K562 (cell line): ENCODE measurements around the gene MSMO1. TPM values are rescaled to one million over a fixed set of nuclear protein-coding genes. Genes with fewer than 3 reads are reported as not detected.

ENCODE experiments used
- ATAC-seq: fragments of 200-7000 bp; cut with Tn5 transposase; 3 replicates; pipeline ENCODE4 v1.9.1; 2020; ENCODE audit warnings: moderate library complexity
- BruUV-seq: library from RNA; stranded (reverse); fragments of 400-500 nt; replicated peaks from 2 replicates; lab custom pipeline; 2021; lab: Mats Ljungman, UMichigan
- CTCF ChIA-PET: fragments of 300-600 bp; formaldehyde crosslinking; extraction: SDS; loops from one replicate; lab custom pipeline; 2021; ENCODE audit warnings: low intra/inter-chr PET ratio; lab: Yijun Ruan, JAX
- POLR2A ChIA-PET: fragments of 300-600, 350-650 bp; sonication (Branson Sonifier 250); formaldehyde crosslinking; extraction: SDS; loops from one replicate; lab custom pipeline; 2021; ENCODE audit warnings: antibody characterized with exemption, inconsistent platforms; lab: Yijun Ruan, JAX
- DNase-seq, 4 experiments: peaks; one replicate each; pipeline versions ENCODE4 v3.0.0 to v3.0.0-alpha.2; 2011 to 2018; ENCODE audit warnings: low spot score in 3 of 4, mixed read lengths in 3 of 4; ENCODE audit errors: extremely low read depth in 1 of 4
- FAIRE-seq: peaks from 2 replicates; lab custom pipeline; 2011; peaks lifted over from hg19 to GRCh38; lab: Jason Lieb, UNC
- H2AFZ ChIP-seq: 2 replicates; pipeline ENCODE4 v1.6.0; 2011; ENCODE audit warnings: low read depth, low read length, control low read depth, inconsistent platforms
- H3K27ac ChIP-seq: fragments of 200-600 bp; 3 replicates; pipeline ENCODE4 v1.8.0; 2011; ENCODE audit warnings: low read depth, mild to moderate bottlenecking, control low read depth, inconsistent platforms, low read length, moderate library complexity, mixed read lengths; ENCODE audit errors: extremely low read depth
- H3K27me3 ChIP-seq, 2 experiments: fragments of 300-600 bp in 1 of 2; 2 replicates in 1 of 2; 3 replicates in 1 of 2; pipeline versions ENCODE4 v1.6.0 to v1.8.0; 2011; ENCODE audit warnings: inconsistent platforms in 2 of 2, low read length in 2 of 2, mild to moderate bottlenecking in 1 of 2, mixed read lengths in 1 of 2, moderate library complexity in 1 of 2; ENCODE audit not compliant: control insufficient read depth in 2 of 2, insufficient read depth in 2 of 2
- H3K36me3 ChIP-seq: fragments of 300-600 bp; 3 replicates; pipeline ENCODE4 v1.8.0; 2011; ENCODE audit warnings: mild to moderate bottlenecking, low read length, inconsistent platforms; ENCODE audit not compliant: control insufficient read depth, insufficient read depth
- H3K4me1 ChIP-seq, 2 experiments: fragments of 200-600 bp in 1 of 2; replicated peaks in 1 of 2; 2 replicates in 1 of 2; 3 replicates in 1 of 2; pipeline versions ENCODE4 v1.5.1 to v1.8.0; 2011; ENCODE audit warnings: inconsistent platforms in 2 of 2, low read length in 2 of 2, mild to moderate bottlenecking in 1 of 2, mixed read lengths in 1 of 2, moderate library complexity in 1 of 2; ENCODE audit not compliant: control insufficient read depth in 2 of 2, insufficient read depth in 2 of 2
- H3K4me2 ChIP-seq: 2 replicates; pipeline ENCODE4 v1.6.1; 2011; ENCODE audit warnings: low read length, control low read depth, inconsistent platforms, mixed read lengths; ENCODE audit not compliant: insufficient read depth
- H3K4me3 ChIP-seq: fragments of 200-600 bp; sonication (generic), shearing (Covaris generic); 2 replicates; pipeline ENCODE4 v1.5.1; 2016; ENCODE audit warnings: control low read depth, inconsistent platforms
- H3K79me2 ChIP-seq: fragments of 200-600 bp; 3 replicates; pipeline ENCODE4 v1.8.0; 2011; ENCODE audit warnings: low read length, inconsistent platforms; ENCODE audit not compliant: control insufficient read depth, insufficient read depth
- H3K9ac ChIP-seq, 2 experiments: 2 replicates each; pipeline versions ENCODE4 v1.6.0 to v1.6.1; 2011; ENCODE audit warnings: low read depth in 2 of 2, low read length in 2 of 2, control low read depth in 1 of 2, inconsistent platforms in 1 of 2, mild to moderate bottlenecking in 1 of 2, mixed read lengths in 1 of 2; ENCODE audit not compliant: insufficient read depth in 1 of 2
- H3K9me1 ChIP-seq: one replicate; pipeline ENCODE4 v1.6.0; 2011; ENCODE audit warnings: inconsistent platforms, mild to moderate bottlenecking, low read length, moderate library complexity; ENCODE audit not compliant: control insufficient read depth, insufficient read depth
- H3K9me3 ChIP-seq: replicated peaks from 2 replicates; pipeline ENCODE4 v1.5.1; 2011; ENCODE audit warnings: low read depth, low read length, inconsistent platforms; ENCODE audit not compliant: control insufficient read depth, insufficient read depth
- H4K20me1 ChIP-seq: replicated peaks from 2 replicates; pipeline ENCODE4 v1.6.1; 2011; ENCODE audit warnings: low read length, inconsistent platforms, mixed read lengths; ENCODE audit not compliant: control insufficient read depth, insufficient read depth
- CBX2 ChIP-seq: fragments of 200-600 bp; sonication (generic); IDR thresholded peaks from one replicate; pipeline ENCODE4 v1.6.1; 2012; ENCODE audit warnings: mild to moderate bottlenecking, low read length, inconsistent platforms; ENCODE audit not compliant: insufficient read depth, poor library complexity, severe bottlenecking
- HMBOX1 ChIP-seq: sonication (generic); IDR thresholded peaks from 2 replicates; pipeline ENCODE4 v1.6.1; 2016
- SOX6 ChIP-seq: fragments of 450-650 bp; IDR thresholded peaks from 2 replicates; pipeline ENCODE4 v1.6.1; 2014; ENCODE audit warnings: mild to moderate bottlenecking
- WGBS: fragments of 100-300 bp; shearing (Covaris generic); methylation state at CpG from one replicate; pipeline ENCODE4 v1.1.6; 2016; ENCODE audit warnings: low coverage, mixed read lengths; ENCODE audit not compliant: insufficient coverage; ENCODE audit errors: missing lambda C conversion rate; 5-methylcytosine and 5-hydroxymethylcytosine counted together
- in situ Hi-C: fragments of 300-500 bp; cut with MboI; formaldehyde crosslinking; loops from 4 replicates; pipeline ENCODE4 v1.15.0; 2018; ENCODE audit warnings: inconsistent platforms, mixed read lengths
- intact Hi-C: fragments of 100-400 bp; cut with micrococcal nuclease; formaldehyde crosslinking; loops from 2 replicates; pipeline ENCODE4 v1.14.2; 2022
- polyA plus RNA-seq, 8 experiments: library from polyadenylated mRNA; depleted of rRNA in 4 of 8; stranded (reverse) in 5 of 8; unstranded in 3 of 8; fragments of >200 nt; fragmentation: Nextera tagmentation in 2 of 8; fragmentation: Illumina TruSeq in 1 of 8; extraction: Ambion mirVana in 2 of 8; extraction: Trizol in 1 of 8; gene quantifications; 2 replicates each; pipeline versions ENCODE4 v1.2.1 to v1.2.3, GENCODE V29; 2011 to 2014; ENCODE audit warnings: inconsistent platforms in 1 of 8, missing spikeins in 1 of 8
- total RNA-seq, 7 experiments: library from RNA; depleted of rRNA in 6 of 7; stranded (reverse); fragments of >200 nt in 6 of 7; fragmentation: Illumina TruSeq in 2 of 7; extraction: Trizol in 2 of 7; gene quantifications; 2 replicates each; pipeline versions ENCODE4 v1.2.1 to v1.2.3, GENCODE V29; 2011 to 2021; ENCODE audit warnings: low replicate concordance in 1 of 7

The MSMO1 gene
- total and polyA plus RNA-seq, 9 of the 15 experiments (the other 6 are each of a cell fraction or from before 2014, with no cell fraction given), result 32.0 to 172 (median 63.5) TPM

GRCh38 chr4:165343353-165344191, 16.1 kb downstream of the MSMO1 start (continued):
- no peak for TF ChIP-seq HMBOX1

- POLR2A ChIA-PET, result no interaction called here
- ATAC-seq (no peak), DNase-seq (no peak), FAIRE-seq (no peak)
- Histone ChIP-seq H3K27me3 (no peaks in the 10 kb centered on the region), H3K27ac (no peak overlapping the region), H3K4me3 (no peak overlapping the region), H3K4me1 (peaks cover 3 to 11% of the 10 kb centered on the region in 2 experiments; a peak in 3 of 5 replicates), H3K79me2 (no peaks in the 10 kb centered on the region), H2AFZ (no peak overlapping the region), H3K36me3 (peaks cover 27% of the 10 kb centered on the region; the same call in 2 of the 3 replicates), H3K9ac (no peak overlapping the region), H3K9me1 (no peaks in the 10 kb centered on the region), H3K4me2 (no peak overlapping the region), H3K9me3 (no peaks in the 10 kb centered on the region), H4K20me1 (peaks cover 6% of the 10 kb centered on the region)
- intact Hi-C loops (no loop called here), in situ Hi-C loops (no loop called here)
- WGBS, result 56% methylated on average over 10 of the region's 10 CpGs
- TF ChIP-seq SOX6 (no peak), CBX2 (no peak)
- no TSS peak for BruUV-seq
- CTCF ChIA-PET, result no interaction called here
These were observed 18.4 kb downstream of the MSMO1 start for GRCh38 chr4:165345666-165346417.
